B cell (primary cell): ENCODE results near the gene GOT1. TPM values are rescaled to one million over a fixed set of nuclear protein-coding genes. Genes with fewer than 3 reads are reported as not detected.

Experiments
- ATAC-seq: fragments of 200-7000 bp; cut with Tn5 transposase; one replicate; pipeline ENCODE4 v1.10.0; 2021; ENCODE audit warnings: low read depth, mild to moderate bottlenecking, moderate number of reproducible peaks, moderate library complexity
- CTCF ChIA-PET: fragments of 350-600 bp; sonication (Branson Sonifier 250); formaldehyde crosslinking; loops from one replicate; lab custom pipeline; 2021; ENCODE audit warnings: antibody characterized with exemption, inconsistent platforms; lab: Charles Lee
- POLR2A ChIA-PET: fragments of 350-600 bp; sonication (Branson Sonifier 250); formaldehyde crosslinking; loops from one replicate; lab custom pipeline; 2021; ENCODE audit warnings: antibody characterized with exemption; lab: Charles Lee
- DNase-seq: peaks from one replicate; pipeline ENCODE4 v3.0.0; 2013
- H2AFZ ChIP-seq: 2 replicates; pipeline ENCODE4 v1.6.1; 2012; ENCODE audit warnings: mild to moderate bottlenecking, low read depth, low read length; ENCODE audit not compliant: insufficient read depth, poor library complexity, severe bottlenecking
- H3K27ac ChIP-seq, 2 donors: 1 replicate in 1 of 2; 2 replicates in 1 of 2; pipeline ENCODE4 v1.5.1; 2012 to 2013; ENCODE audit warnings: low read length in 2 of 2, mild to moderate bottlenecking in 2 of 2, moderate library complexity in 1 of 2
- H3K27me3 ChIP-seq, 4 experiments: fragments of 200-600 bp in 1 of 4; sonication (generic) in 1 of 4; replicated peaks in 1 of 4; 1 replicate in 2 of 4; 2 replicates in 2 of 4; pipeline versions ENCODE4 v1.6.1 to v1.7.0; 2013 to 2016; ENCODE audit warnings: low read length in 3 of 4, mild to moderate bottlenecking in 2 of 4, mixed read lengths in 1 of 4, moderate library complexity in 1 of 4; ENCODE audit not compliant: insufficient read depth in 4 of 4, control insufficient read depth in 3 of 4; ENCODE audit errors: control extremely low read depth in 1 of 4
- H3K36me3 ChIP-seq, 2 experiments: replicated peaks in 1 of 2; 1 replicate in 1 of 2; 2 replicates in 1 of 2; pipeline versions ENCODE4 v1.6.1 to v1.7.1; 2013; ENCODE audit warnings: low read length in 1 of 2; ENCODE audit not compliant: insufficient read depth in 2 of 2, control insufficient read depth in 1 of 2; ENCODE audit errors: control extremely low read depth in 1 of 2, extremely low read depth in 1 of 2
- H3K4me1 ChIP-seq, 2 donors: fragments of 200-600 bp in 1 of 2; sonication (generic) in 1 of 2; 1 replicate in 1 of 2; 2 replicates in 1 of 2; pipeline versions ENCODE4 v1.5.1 to v1.6.1; 2013 to 2017; ENCODE audit warnings: low read length in 2 of 2; ENCODE audit not compliant: control insufficient read depth in 2 of 2, insufficient read depth in 2 of 2
- H3K4me2 ChIP-seq: replicated peaks from 2 replicates; pipeline ENCODE3; 2012; ENCODE audit warnings: mild to moderate bottlenecking, low read depth, low read length; ENCODE audit not compliant: poor library complexity, severe bottlenecking
- H3K4me3 ChIP-seq, 5 experiments: fragments of 200-600 bp in 1 of 5; sonication (generic) in 1 of 5; 1 replicate in 3 of 5; 2 replicates in 2 of 5; pipeline versions ENCODE4 v1.5.1 to v1.7.0; 2011 to 2016; ENCODE audit warnings: low read length in 4 of 5, mild to moderate bottlenecking in 4 of 5, low read depth in 2 of 5, control low read depth in 1 of 5, moderate library complexity in 1 of 5; ENCODE audit not compliant: insufficient read depth in 1 of 5; ENCODE audit errors: control extremely low read depth in 1 of 5, extremely low read depth in 1 of 5
- H3K79me2 ChIP-seq: fragments of 200-600 bp; sonication (generic); one replicate; pipeline ENCODE4 v1.6.0; 2016; ENCODE audit warnings: low read length; ENCODE audit not compliant: control insufficient read depth, insufficient read depth
- H3K9ac ChIP-seq: fragments of 200-600 bp; sonication (generic); 2 replicates; pipeline ENCODE4 v1.6.1; 2017; ENCODE audit warnings: mild to moderate bottlenecking, low read length, moderate library complexity
- H3K9me3 ChIP-seq, 3 donors: one replicate each; pipeline versions ENCODE4 v1.6.1 to v1.7.1; 2013; ENCODE audit warnings: low read length in 2 of 3; ENCODE audit not compliant: control insufficient read depth in 2 of 3, insufficient read depth in 1 of 3; ENCODE audit errors: control extremely low read depth in 1 of 3
- H4K20me1 ChIP-seq: 2 replicates; pipeline ENCODE4 v1.6.0; 2012; ENCODE audit warnings: mild to moderate bottlenecking, low read length; ENCODE audit not compliant: insufficient read depth, control insufficient read depth, poor library complexity, severe bottlenecking
- H3K27ac Mint-ChIP-seq: one replicate; pipeline ENCODE4 v1.8.0; 2021; ENCODE audit warnings: mixed read lengths
- H3K27me3 Mint-ChIP-seq: one replicate; pipeline ENCODE4 v1.8.0; 2021; ENCODE audit warnings: mixed read lengths
- H3K4me1 Mint-ChIP-seq: one replicate; pipeline ENCODE4 v1.8.0; 2021; ENCODE audit warnings: mixed read lengths
- H3K4me3 Mint-ChIP-seq: one replicate; pipeline ENCODE4 v1.8.0; 2021; ENCODE audit warnings: mixed read lengths
- H3K9me3 Mint-ChIP-seq: one replicate; pipeline ENCODE4 v1.8.0; 2022; ENCODE audit warnings: mixed read lengths; ENCODE audit not compliant: insufficient read depth
- EZH2 ChIP-seq: IDR thresholded peaks from 2 replicates; pipeline ENCODE4 v1.6.1; 2012; ENCODE audit warnings: borderline replicate concordance, low read depth, mild to moderate bottlenecking, moderate library complexity, low read length; ENCODE audit not compliant: insufficient read depth, poor library complexity, severe bottlenecking
- WGBS: methylation state at CpG from one replicate; pipeline ENCODE4 v1.1.5; 2013; ENCODE audit warnings: missing lambda C conversion rate; ENCODE audit not compliant: insufficient coverage; 5-methylcytosine and 5-hydroxymethylcytosine counted together
- intact Hi-C: fragments of 100-400 bp; cut with micrococcal nuclease; formaldehyde crosslinking; loops from one replicate; pipeline ENCODE4 v1.10.0; 2022
- polyA plus RNA-seq: library from polyadenylated mRNA; depleted of rRNA; stranded (reverse); fragments of >200 nt; gene quantifications from 2 replicates; pipeline ENCODE4 v1.2.3, GENCODE V29; 2012
- total RNA-seq, 2 donors: library from RNA; stranded (reverse); fragments of 120-200 nt in 1 of 2; gene quantifications; 1 replicate in 1 of 2; 2 replicates in 1 of 2; pipeline versions ENCODE4 v1.2.3 to v1.2.4, GENCODE V29; 2013 to 2022
- TF ChIP-seq, protein P1 (sequence below): fragments of 200-600 bp; IDR thresholded peaks from one replicate; pipeline ENCODE4 v1.8.0; 2022; ENCODE audit warnings: antibody characterized with exemption, mild to moderate bottlenecking

The GOT1 gene
- total and polyA plus RNA-seq, 2 donors (not counting 1 experiment from before 2014, with no cell fraction given), result 5.9 to 14.9 TPM

DNA sequence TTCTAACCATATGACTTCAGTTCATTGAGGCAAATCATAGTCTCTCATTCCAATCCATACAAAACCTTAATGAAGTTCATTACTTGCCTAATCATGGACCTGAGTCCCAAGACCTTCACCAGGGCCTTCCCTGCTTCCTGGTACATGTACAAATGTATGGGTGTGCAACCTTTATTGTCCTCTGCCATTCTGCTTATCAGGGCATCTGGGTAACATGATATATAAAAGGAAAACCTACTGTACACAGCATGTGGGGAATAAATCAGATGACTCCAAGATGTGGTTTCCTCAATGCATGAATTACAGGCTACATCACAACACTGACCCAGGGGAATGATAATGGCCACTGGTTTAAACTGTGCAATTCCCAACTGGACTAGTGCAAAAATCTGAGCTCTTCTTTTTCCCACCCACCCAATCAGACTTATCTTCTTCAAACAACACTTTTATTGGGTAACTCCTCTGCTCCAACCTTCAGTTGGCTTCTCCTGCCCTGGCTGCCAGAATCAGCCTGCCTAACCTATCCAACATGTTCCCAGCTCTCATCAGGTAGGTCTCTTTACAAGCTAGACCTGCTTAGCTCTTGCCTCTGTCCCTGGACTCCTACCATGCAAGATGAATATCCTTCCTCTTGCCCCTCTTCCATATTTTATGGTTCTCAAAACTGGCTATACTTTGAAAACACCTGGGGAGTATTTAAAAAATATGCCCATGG, 11.4 kb downstream of the GOT1 start:
- Histone ChIP-seq H3K4me2 (no peak overlapping the region), H4K20me1 (no peaks in the 10 kb centered on the region), H3K79me2 (no peaks in the 10 kb centered on the region), H3K9me3 (no peaks in the 10 kb centered on the region), H3K27ac (no peak overlapping the region), H2AFZ (no peak overlapping the region), H3K9ac (no peak overlapping the region), H3K4me1 (no peaks in the 10 kb centered on the region), H3K36me3 (peaks cover 0 to 9% of the 10 kb centered on the region in 2 experiments), H3K27me3 (no peaks in the 10 kb centered on the region), H3K4me3 (no peak overlapping the region)
- intact Hi-C loops, result no loop called here
- Mint-ChIP-seq H3K4me3 (no peak overlapping the region), H3K4me1 (peaks cover 3% of the 10 kb centered on the region), H3K27me3 (no peaks in the 10 kb centered on the region), H3K9me3 (no peaks in the 10 kb centered on the region), H3K27ac (no peak overlapping the region)
- DNase-seq, result no peak
- POLR2A ChIA-PET, result no interaction called here
- CTCF ChIA-PET, result interaction anchor here (1.3 kb wide), 1 partner anchor 627 kb away, joined by 3 read pairs; no protein-coding TSS in a partner anchor
- no peak for ATAC-seq
- no peak for TF ChIP-seq EZH2
- TF ChIP-seq, protein P1, sequence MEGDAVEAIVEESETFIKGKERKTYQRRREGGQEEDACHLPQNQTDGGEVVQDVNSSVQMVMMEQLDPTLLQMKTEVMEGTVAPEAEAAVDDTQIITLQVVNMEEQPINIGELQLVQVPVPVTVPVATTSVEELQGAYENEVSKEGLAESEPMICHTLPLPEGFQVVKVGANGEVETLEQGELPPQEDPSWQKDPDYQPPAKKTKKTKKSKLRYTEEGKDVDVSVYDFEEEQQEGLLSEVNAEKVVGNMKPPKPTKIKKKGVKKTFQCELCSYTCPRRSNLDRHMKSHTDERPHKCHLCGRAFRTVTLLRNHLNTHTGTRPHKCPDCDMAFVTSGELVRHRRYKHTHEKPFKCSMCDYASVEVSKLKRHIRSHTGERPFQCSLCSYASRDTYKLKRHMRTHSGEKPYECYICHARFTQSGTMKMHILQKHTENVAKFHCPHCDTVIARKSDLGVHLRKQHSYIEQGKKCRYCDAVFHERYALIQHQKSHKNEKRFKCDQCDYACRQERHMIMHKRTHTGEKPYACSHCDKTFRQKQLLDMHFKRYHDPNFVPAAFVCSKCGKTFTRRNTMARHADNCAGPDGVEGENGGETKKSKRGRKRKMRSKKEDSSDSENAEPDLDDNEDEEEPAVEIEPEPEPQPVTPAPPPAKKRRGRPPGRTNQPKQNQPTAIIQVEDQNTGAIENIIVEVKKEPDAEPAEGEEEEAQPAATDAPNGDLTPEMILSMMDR, result no peak

DNA sequence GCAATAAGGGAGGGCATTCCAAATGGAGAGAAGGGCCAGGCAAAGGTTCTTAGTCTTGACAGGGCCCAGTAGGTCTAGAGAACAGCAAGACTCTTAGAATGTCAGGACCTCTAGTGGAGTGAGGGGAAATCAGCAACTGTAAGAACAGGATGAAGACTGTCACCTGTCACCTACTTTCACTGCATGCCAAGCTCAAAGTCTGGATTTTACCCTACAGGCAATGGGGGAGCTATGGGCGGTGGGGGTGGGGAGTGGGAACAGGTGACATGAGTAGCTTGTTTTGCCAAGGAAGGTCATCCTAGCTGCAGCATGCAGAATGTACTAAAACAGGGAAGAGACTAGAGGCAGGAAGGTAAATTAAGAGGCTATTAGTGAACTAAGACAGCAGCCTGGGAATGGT, 18.3 kb downstream of the GOT1 start:
- no peak for TF ChIP-seq EZH2
- TF ChIP-seq, protein P1, result no peak
- no peaks in the 10 kb centered on the region for H3K27me3 ChIP-seq
- H4K20me1 ChIP-seq, result no peaks in the 10 kb centered on the region
- no peak overlapping the region for H2AFZ ChIP-seq
- POLR2A ChIA-PET, result no interaction called here
- H3K9me3 ChIP-seq, result no peaks in the 10 kb centered on the region
- H3K9me3 Mint-ChIP-seq, result no peaks in the 10 kb centered on the region
- no peak overlapping the region for H3K27ac ChIP-seq
- peaks cover 3% of the 10 kb centered on the region for H3K4me1 Mint-ChIP-seq
- H3K4me3 Mint-ChIP-seq, result no peak overlapping the region
- peaks cover 6% of the 10 kb centered on the region for H3K79me2 ChIP-seq
- intact Hi-C loops, result no loop called here
- H3K27ac Mint-ChIP-seq, result no peak overlapping the region
- no peak overlapping the region for H3K9ac ChIP-seq
- H3K36me3 ChIP-seq, result peaks cover 0 to 7% of the 10 kb centered on the region in 2 experiments
- H3K4me2 ChIP-seq, result no peak overlapping the region
- WGBS, result no CpG with 5 or more reads among the region's 1 CpG
- H3K4me1 ChIP-seq, result no peaks in the 10 kb centered on the region
- no peak for DNase-seq
- no peak for ATAC-seq
- CTCF ChIA-PET, result no interaction called here
- no peaks in the 10 kb centered on the region for H3K27me3 Mint-ChIP-seq
- H3K4me3 ChIP-seq, result no peak overlapping the region
